ENCODE data around the gene PCSK7. TPM values are rescaled to one million over a fixed set of nuclear protein-coding genes. Genes with fewer than 3 reads are reported as not detected.

PCSK7 gene
- total RNA-seq, 1 donor from 2014 or later: 57.8 TPM

DNA sequence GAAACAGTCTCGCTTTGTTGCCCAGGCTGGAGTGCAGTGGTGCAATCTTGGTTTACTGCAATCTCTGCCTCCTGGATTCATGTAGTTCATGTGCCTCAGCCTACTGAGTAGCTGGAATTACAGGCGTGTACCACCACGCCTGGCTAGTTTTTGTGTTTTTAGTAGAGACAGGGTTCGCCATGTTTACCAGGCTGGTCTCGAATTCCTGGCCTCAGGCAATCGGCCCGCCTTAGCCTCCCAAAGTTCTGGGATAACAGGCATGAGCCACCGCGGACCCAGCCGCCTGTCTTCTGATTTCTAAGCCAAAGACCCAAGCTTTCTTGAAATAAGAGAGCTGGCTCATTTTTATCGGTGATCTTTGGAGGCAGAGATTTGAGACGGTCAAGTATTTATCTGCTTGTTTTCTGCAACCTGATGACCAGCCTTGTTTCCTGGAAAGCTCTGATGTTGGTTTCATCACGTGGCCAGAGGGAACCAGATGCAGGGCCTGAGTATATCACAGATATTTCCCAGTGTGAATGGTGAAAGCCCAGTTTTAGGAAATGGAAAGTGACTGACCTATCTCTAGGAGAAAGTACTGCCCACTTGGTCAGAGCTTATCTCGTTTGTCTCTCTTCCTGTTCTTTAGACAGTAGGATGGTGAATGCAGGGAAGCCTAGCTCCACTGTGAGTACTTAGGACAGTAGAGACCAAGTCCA is 59.0 kb downstream of the PCSK7 start:
- H3K27me3 ChIP-seq: no peaks in the 10 kb centered on the region
- H3K4me3 ChIP-seq: no peak overlapping the region
- no peak for DNase-seq
- intact Hi-C loops (cut with DNase I): no loop called here
- H3K27ac ChIP-seq: no peak overlapping the region
- TF ChIP-seq, protein P1, sequence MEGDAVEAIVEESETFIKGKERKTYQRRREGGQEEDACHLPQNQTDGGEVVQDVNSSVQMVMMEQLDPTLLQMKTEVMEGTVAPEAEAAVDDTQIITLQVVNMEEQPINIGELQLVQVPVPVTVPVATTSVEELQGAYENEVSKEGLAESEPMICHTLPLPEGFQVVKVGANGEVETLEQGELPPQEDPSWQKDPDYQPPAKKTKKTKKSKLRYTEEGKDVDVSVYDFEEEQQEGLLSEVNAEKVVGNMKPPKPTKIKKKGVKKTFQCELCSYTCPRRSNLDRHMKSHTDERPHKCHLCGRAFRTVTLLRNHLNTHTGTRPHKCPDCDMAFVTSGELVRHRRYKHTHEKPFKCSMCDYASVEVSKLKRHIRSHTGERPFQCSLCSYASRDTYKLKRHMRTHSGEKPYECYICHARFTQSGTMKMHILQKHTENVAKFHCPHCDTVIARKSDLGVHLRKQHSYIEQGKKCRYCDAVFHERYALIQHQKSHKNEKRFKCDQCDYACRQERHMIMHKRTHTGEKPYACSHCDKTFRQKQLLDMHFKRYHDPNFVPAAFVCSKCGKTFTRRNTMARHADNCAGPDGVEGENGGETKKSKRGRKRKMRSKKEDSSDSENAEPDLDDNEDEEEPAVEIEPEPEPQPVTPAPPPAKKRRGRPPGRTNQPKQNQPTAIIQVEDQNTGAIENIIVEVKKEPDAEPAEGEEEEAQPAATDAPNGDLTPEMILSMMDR (IDR thresholded peaks at IDR 0.05): no peak
- peaks cover 32% of the 10 kb centered on the region for H3K36me3 ChIP-seq
- H3K4me1 ChIP-seq: peaks cover 5% of the 10 kb centered on the region
- peak; percentile 79 for ATAC-seq
- no peaks in the 10 kb centered on the region for H3K9me3 ChIP-seq

- H3K4me1 ChIP-seq: no peaks in the 10 kb centered on the region
- DNase-seq: no peak
- intact Hi-C loops (cut with DNase I): no loop called here
- no peak overlapping the region for H3K27ac ChIP-seq
- no peaks in the 10 kb centered on the region for H3K9me3 ChIP-seq
- TF ChIP-seq, protein P1 (IDR thresholded peaks at IDR 0.05): no peak
- peaks cover 46% of the 10 kb centered on the region for H3K36me3 ChIP-seq
- H3K4me3 ChIP-seq: no peak overlapping the region
- no peaks in the 10 kb centered on the region for H3K27me3 ChIP-seq
- ATAC-seq: peak; percentile 87
These were observed 60.3 kb downstream of the PCSK7 start for GRCh38 chr11:117171404-117172061.

DNA sequence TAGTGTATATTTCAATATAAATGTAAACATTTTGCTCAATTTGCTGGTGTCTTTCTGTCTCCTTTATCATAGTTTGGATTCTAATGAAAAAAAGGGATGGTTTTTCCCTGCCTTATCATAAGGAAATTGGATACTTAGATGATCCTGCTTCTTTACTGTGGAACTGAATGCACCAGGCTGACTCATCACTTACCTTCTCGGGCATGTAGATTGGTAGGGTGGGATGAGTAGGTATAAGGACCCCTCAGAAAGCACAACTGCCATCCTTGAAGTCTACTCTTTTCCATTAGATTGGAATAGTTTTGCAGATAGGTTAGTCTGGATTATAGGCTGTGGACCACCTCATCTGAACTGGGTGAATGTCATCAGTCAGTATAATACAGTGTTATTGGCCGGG is 60.9 kb downstream of the PCSK7 start:
- H3K9me3 ChIP-seq: no peaks in the 10 kb centered on the region
- no peaks in the 10 kb centered on the region for H3K27me3 ChIP-seq
- H3K4me3 ChIP-seq: no peak overlapping the region
- H3K27ac ChIP-seq: no peak overlapping the region
- no peaks in the 10 kb centered on the region for H3K4me1 ChIP-seq
- TF ChIP-seq, protein P1 (IDR thresholded peaks at IDR 0.05): no peak
- no peak for ATAC-seq
- H3K36me3 ChIP-seq: peaks cover 51% of the 10 kb centered on the region
- no peak for DNase-seq
- intact Hi-C loops (cut with DNase I): no loop called here

GRCh38 chr11:117170210-117170609 is 61.7 kb downstream of the PCSK7 start:
- no peaks in the 10 kb centered on the region for H3K27me3 ChIP-seq
- no peaks in the 10 kb centered on the region for H3K9me3 ChIP-seq
- no peak overlapping the region for H3K4me3 ChIP-seq
- intact Hi-C loops (cut with DNase I): no loop called here
- no peak for ATAC-seq
- H3K27ac ChIP-seq: no peak overlapping the region
- H3K36me3 ChIP-seq: peaks cover 59% of the 10 kb centered on the region
- TF ChIP-seq, protein P1 (IDR thresholded peaks at IDR 0.05): no peak
- H3K4me1 ChIP-seq: no peaks in the 10 kb centered on the region
- DNase-seq: no peak

- intact Hi-C loops (cut with DNase I): no loop called here
- ATAC-seq (no peak), DNase-seq (no peak)
- Histone ChIP-seq H3K27ac (no peak overlapping the region), H3K4me3 (no peak overlapping the region), H3K9me3 (no peaks in the 10 kb centered on the region), H3K36me3 (peaks cover 64% of the 10 kb centered on the region), H3K27me3 (no peaks in the 10 kb centered on the region), H3K4me1 (no peaks in the 10 kb centered on the region)
- TF ChIP-seq, protein P1 (IDR thresholded peaks at IDR 0.05): no peak
These were observed 62.1 kb downstream of the PCSK7 start for GRCh38 chr11:117169736-117170135.
